Body of pancreas (tissue), 4 donors: ENCODE results near the gene WWTR1. TPM values are rescaled to one million over a fixed set of nuclear protein-coding genes. Genes with fewer than 3 reads are reported as not detected.

Experiments used
- ATAC-seq: fragments of 150-250 bp; one replicate; pipeline ENCODE4 v1.9.1; 2016
- DNase-seq, 4 donors: peaks; one replicate each; pipeline ENCODE4 v3.0.0-alpha.2; 2019
- H3K27ac ChIP-seq, 4 donors: fragments of 200-600 bp; sonication (generic); 1 replicate in 3 of 4; 2 replicates in 1 of 4; pipeline versions ENCODE4 v1.5.1 to v1.6.1; 2016 to 2019; ENCODE audit warnings: mild to moderate bottlenecking in 1 of 4, mixed read lengths in 1 of 4, moderate library complexity in 1 of 4
- H3K27me3 ChIP-seq, 2 donors: fragments of 200-600 bp; sonication (generic); one replicate each; pipeline ENCODE4 v1.6.0; 2016; ENCODE audit warnings: mild to moderate bottlenecking in 1 of 2
- H3K36me3 ChIP-seq, 2 donors: fragments of 200-600 bp; sonication (generic); replicated peaks in 1 of 2; 2 replicates each; pipeline ENCODE4 v1.5.1; 2016; ENCODE audit warnings: low read depth in 2 of 2; ENCODE audit not compliant: insufficient read depth in 1 of 2
- H3K4me1 ChIP-seq: fragments of 200-600 bp; sonication (generic); one replicate; pipeline ENCODE4 v1.6.0; 2016
- H3K4me3 ChIP-seq, 2 donors: fragments of 200-600 bp; sonication (generic); 1 replicate in 1 of 2; 2 replicates in 1 of 2; pipeline ENCODE4 v1.5.1; 2016 to 2019
- H3K9me3 ChIP-seq, 3 donors: fragments of 200-600 bp; sonication (generic); 1 replicate in 2 of 3; 2 replicates in 1 of 3; pipeline ENCODE4 v1.5.1; 2016
- POLR2A ChIP-seq, 3 donors: fragments of 450-650 bp; IDR thresholded peaks; one replicate each; pipeline ENCODE4 v1.6.1; 2016; ENCODE audit warnings: antibody characterized with exemption in 3 of 3, mild to moderate bottlenecking in 2 of 3
- WGBS, 2 donors: methylation state at CpG; one replicate each; pipeline ENCODE4 v1.1.5; 2017; 5-methylcytosine and 5-hydroxymethylcytosine counted together
- intact Hi-C: fragments of 100-400 bp; cut with DNase I; formaldehyde crosslinking; loops from one replicate; pipeline ENCODE4 v1.15.1; 2023
- total RNA-seq, 2 donors: library from RNA; depleted of rRNA; stranded (reverse); fragments of >200 nt; gene quantifications; one replicate each; pipeline ENCODE4 v1.1.0, GENCODE V29; 2016
- TF ChIP-seq, protein P1 (sequence below), 7 experiments: fragments of 450-650 bp in 4 of 7; fragments of 200-600 bp in 3 of 7; sonication (generic) in 3 of 7; IDR thresholded peaks; one replicate each; pipeline ENCODE4 v1.5.1; 2016 to 2019; ENCODE audit warnings: antibody characterized with exemption in 7 of 7

The WWTR1 gene
- total RNA-seq, 2 donors from 2014 or later, result 46.2 to 64.3 TPM

GRCh38 chr3:149577801-149578200 lies 80.0 kb downstream of the WWTR1 start:
- peak overlapping the region in 1 of 4 donors; percentile 16 for H3K27ac ChIP-seq
- WGBS, 2 donors, result 84 to 86% methylated on average over 2 of the region's 2 CpGs

DNA sequence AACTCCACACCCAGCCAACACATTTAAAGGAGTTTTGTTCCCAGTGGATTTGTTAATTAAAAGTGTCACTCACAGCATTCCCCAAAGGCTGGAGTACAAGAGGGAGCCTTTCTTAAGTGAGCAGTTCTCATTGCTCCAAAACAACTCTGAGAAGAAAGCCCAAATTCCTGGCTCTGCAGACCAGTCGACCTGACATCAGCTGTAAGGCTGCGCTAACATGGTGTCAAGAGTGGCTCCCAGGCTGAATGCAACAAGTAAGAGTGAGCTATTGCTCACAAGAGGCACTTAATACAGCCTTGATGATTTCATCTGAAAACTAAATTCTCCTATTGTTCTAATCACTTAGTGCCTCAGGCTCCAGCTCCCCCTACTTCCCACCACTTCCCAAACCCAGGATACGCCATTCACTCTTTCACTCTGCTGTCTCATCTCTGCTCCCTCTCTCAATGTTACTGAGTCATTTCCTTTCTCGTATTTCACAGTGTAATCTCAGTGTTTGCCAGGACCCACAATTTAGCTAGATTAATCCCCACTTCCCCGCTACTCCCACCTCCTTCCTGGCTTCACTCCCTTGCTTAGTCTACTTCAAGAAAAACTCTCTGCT lies 81.8 kb downstream of the WWTR1 start:
- Histone ChIP-seq H3K36me3 (no peaks in the 10 kb centered on the region), H3K27me3 (no peaks in the 10 kb centered on the region), H3K9me3 (no peaks in the 10 kb centered on the region), H3K4me3 (no peak overlapping the region), H3K27ac (peak overlapping the region in 3 of 4 donors; percentile 49 to 74 (median 52)), H3K4me1 (peaks cover 27% of the 10 kb centered on the region)
- intact Hi-C loops, result no loop called here
- WGBS, 2 donors, result 53 to 60% methylated on average over 5 of the region's 5 CpGs
- DNase-seq (peak in 1 of 4 donors; percentile 25), ATAC-seq (peak; percentile 64)
- TF ChIP-seq POLR2A (IDR thresholded peaks at IDR 0.05), result no peak
- TF ChIP-seq, protein P1, sequence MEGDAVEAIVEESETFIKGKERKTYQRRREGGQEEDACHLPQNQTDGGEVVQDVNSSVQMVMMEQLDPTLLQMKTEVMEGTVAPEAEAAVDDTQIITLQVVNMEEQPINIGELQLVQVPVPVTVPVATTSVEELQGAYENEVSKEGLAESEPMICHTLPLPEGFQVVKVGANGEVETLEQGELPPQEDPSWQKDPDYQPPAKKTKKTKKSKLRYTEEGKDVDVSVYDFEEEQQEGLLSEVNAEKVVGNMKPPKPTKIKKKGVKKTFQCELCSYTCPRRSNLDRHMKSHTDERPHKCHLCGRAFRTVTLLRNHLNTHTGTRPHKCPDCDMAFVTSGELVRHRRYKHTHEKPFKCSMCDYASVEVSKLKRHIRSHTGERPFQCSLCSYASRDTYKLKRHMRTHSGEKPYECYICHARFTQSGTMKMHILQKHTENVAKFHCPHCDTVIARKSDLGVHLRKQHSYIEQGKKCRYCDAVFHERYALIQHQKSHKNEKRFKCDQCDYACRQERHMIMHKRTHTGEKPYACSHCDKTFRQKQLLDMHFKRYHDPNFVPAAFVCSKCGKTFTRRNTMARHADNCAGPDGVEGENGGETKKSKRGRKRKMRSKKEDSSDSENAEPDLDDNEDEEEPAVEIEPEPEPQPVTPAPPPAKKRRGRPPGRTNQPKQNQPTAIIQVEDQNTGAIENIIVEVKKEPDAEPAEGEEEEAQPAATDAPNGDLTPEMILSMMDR (IDR thresholded peaks at IDR 0.05), result no peak

More at GRCh38 chr3:149577801-149578200, 80.0 kb downstream of the WWTR1 start:
- H3K9me3 ChIP-seq, result no peaks in the 10 kb centered on the region
- no peaks in the 10 kb centered on the region for H3K27me3 ChIP-seq
- intact Hi-C loops, result no loop called here
- no peak overlapping the region for H3K4me3 ChIP-seq
- no peaks in the 10 kb centered on the region for H3K36me3 ChIP-seq
- H3K4me1 ChIP-seq, result peaks cover 39% of the 10 kb centered on the region
- no peak for TF ChIP-seq POLR2A (IDR thresholded peaks at IDR 0.05)
- TF ChIP-seq, protein P1 (IDR thresholded peaks at IDR 0.05), result no peak
- DNase-seq (no peak), ATAC-seq (no peak)

GRCh38 chr3:149575213-149575960 lies 82.4 kb downstream of the WWTR1 start:
- DNase-seq (peak in 1 of 4 donors; percentile 9), ATAC-seq (peak; percentile 31)
- 37 to 39% methylated on average over 7 of the region's 7 CpGs for WGBS, 2 donors
- Histone ChIP-seq H3K27me3 (no peaks in the 10 kb centered on the region), H3K4me3 (no peak overlapping the region), H3K36me3 (no peaks in the 10 kb centered on the region), H3K4me1 (peaks cover 21% of the 10 kb centered on the region), H3K9me3 (no peaks in the 10 kb centered on the region), H3K27ac (peak overlapping the region in 3 of 4 donors; percentile 49 to 74 (median 52))
- intact Hi-C loops, result no loop called here
- no peak for TF ChIP-seq POLR2A (IDR thresholded peaks at IDR 0.05)
- TF ChIP-seq, protein P1 (IDR thresholded peaks at IDR 0.05), result no peak

DNA sequence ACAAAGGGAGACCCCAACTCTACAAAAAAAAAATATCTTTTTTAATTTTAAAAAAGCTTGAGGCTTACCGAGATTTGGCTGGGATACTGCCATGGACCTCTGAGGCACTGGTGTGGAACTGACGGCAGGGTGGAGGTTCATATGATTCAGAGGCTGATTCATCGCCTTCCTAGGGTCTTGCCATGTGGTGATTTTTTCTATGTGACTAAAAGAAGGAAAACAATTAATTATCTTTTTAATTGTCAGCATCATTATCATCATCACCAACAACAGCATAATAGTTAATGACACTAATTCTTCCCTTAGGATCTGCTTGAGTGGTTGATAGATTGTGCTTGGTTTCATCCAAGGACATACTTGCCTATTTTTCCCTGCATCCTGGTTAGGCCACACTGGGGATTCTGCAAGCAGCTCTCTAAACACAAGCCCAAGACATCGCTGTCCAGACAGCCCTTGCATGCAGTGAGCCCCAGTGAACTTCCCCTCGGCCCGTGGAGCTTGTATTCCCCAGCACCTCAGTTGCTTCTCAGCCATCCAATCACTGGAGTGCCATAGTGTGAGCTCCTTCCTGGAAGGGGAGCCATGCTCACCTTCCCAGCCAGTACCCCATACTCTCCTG lies 84.9 kb downstream of the WWTR1 start:
- no peaks in the 10 kb centered on the region for H3K27me3 ChIP-seq
- intact Hi-C loops, result no loop called here
- ATAC-seq (no peak), DNase-seq (no peak)
- H3K27ac ChIP-seq, result peak overlapping the region in 1 of 4 donors; percentile 33
- H3K9me3 ChIP-seq, result no peaks in the 10 kb centered on the region
- 85 to 92% methylated on average over 6 of the region's 6 CpGs for WGBS, 2 donors
- no peak overlapping the region for H3K4me3 ChIP-seq
- no peaks in the 10 kb centered on the region for H3K36me3 ChIP-seq
- TF ChIP-seq, protein P1 (IDR thresholded peaks at IDR 0.05), result no peak
- no peak for TF ChIP-seq POLR2A (IDR thresholded peaks at IDR 0.05)
- peaks cover 18% of the 10 kb centered on the region for H3K4me1 ChIP-seq
